K562 (cell line): Measurements from ENCODE around the gene TCF3. TPM values are rescaled to one million over a fixed set of nuclear protein-coding genes. Genes with fewer than 3 reads are reported as not detected.
A peak's percentile ranks its signal among the peaks of the same experiment; 100 is the strongest.

ENCODE experiments used
- BMI1 ChIP-seq: fragments of 150-350 bp; IDR thresholded peaks from 2 replicates; pipeline ENCODE4 v1.6.1; 2014; ENCODE audit warnings: low read length
- COPS2 ChIP-seq: fragments of 450-650 bp; conservative IDR thresholded peaks from 2 replicates; pipeline ENCODE4 v1.6.1; 2016; ENCODE audit warnings: mild to moderate bottlenecking, moderate library complexity
- DPF2 ChIP-seq: fragments of 450-650 bp; IDR thresholded peaks from 2 replicates; pipeline ENCODE4 v1.6.1; 2016
- E2F4 ChIP-seq: sonication (generic); formaldehyde crosslinking; IDR thresholded peaks from 2 replicates; pipeline ENCODE4 v1.8.0; 2022; ENCODE audit warnings: mild to moderate bottlenecking, low read depth, missing genetic modification reagents
- FOXM1 ChIP-seq, 2 experiments: fragments of 450-650 bp in 1 of 2; sonication (generic) in 1 of 2; formaldehyde crosslinking in 1 of 2; IDR thresholded peaks; 2 replicates each; pipeline versions ENCODE4 v1.6.1 to v1.9.0; 2017 to 2022; ENCODE audit warnings: low read depth in 2 of 2, mild to moderate bottlenecking in 2 of 2, missing genetic modification reagents in 1 of 2, moderate library complexity in 1 of 2
- GMEB1 ChIP-seq: fragments of 250-450 bp; sonication (Bioruptor Pico); IDR thresholded peaks from 2 replicates; pipeline ENCODE4 v1.4.0; 2020; ENCODE audit warnings: mild to moderate bottlenecking
- HIVEP1 ChIP-seq: fragments of 250-450 bp; sonication (Bioruptor Pico); IDR thresholded peaks from 2 replicates; pipeline ENCODE4 v1.4.0; 2020; ENCODE audit warnings: mild to moderate bottlenecking
- KAT7 ChIP-seq: sonication (generic); formaldehyde crosslinking; IDR thresholded peaks from 2 replicates; pipeline ENCODE4 v1.8.0; 2022; ENCODE audit warnings: missing genetic modification reagents, mild to moderate bottlenecking, borderline replicate concordance
- MNT ChIP-seq, 2 experiments: fragments of 450-650 bp; conservative IDR thresholded peaks; 2 replicates each; pipeline ENCODE4 v1.6.1; 2017; ENCODE audit warnings: mild to moderate bottlenecking in 2 of 2, moderate library complexity in 2 of 2
- NCOA6 ChIP-seq: fragments of 450-650 bp; IDR thresholded peaks from 2 replicates; pipeline ENCODE4 v1.6.1; 2017; ENCODE audit warnings: mild to moderate bottlenecking
- POLR2B ChIP-seq: fragments of 450-650 bp; IDR thresholded peaks from 2 replicates; pipeline ENCODE4 v1.6.1; 2018; ENCODE audit warnings: low read depth; ENCODE audit not compliant: partially characterized antibody
- RBFOX2 ChIP-seq: fragments of 200-400 bp; formaldehyde crosslinking; IDR thresholded peaks from 2 replicates; pipeline ENCODE4 v1.6.1; 2017; ENCODE audit warnings: low read depth, mild to moderate bottlenecking, low read length, moderate library complexity
- RBM39 ChIP-seq: fragments of 200-400 bp; formaldehyde crosslinking; optimal IDR thresholded peaks from 2 replicates; pipeline ENCODE3; 2018; ENCODE audit warnings: low read depth, low read length
- SMAD1 ChIP-seq: fragments of 150-350 bp; IDR thresholded peaks from 2 replicates; pipeline ENCODE4 v1.6.1; 2014; ENCODE audit warnings: low read length, low read depth; ENCODE audit not compliant: partially characterized antibody
- TARDBP ChIP-seq: fragments of 450-650 bp; IDR thresholded peaks from 2 replicates; pipeline ENCODE4 v1.6.1; 2016
- TCFL5 ChIP-seq: fragments of 250-450 bp; sonication (Bioruptor Pico); conservative IDR thresholded peaks from 2 replicates; pipeline ENCODE4 v1.6.1; 2021; ENCODE audit warnings: mild to moderate bottlenecking, moderate library complexity, matching md5 sums
- XRCC5 ChIP-seq: fragments of 200-400 bp; formaldehyde crosslinking; IDR thresholded peaks from 2 replicates; pipeline ENCODE4 v1.6.1; 2017; ENCODE audit warnings: low read depth, mild to moderate bottlenecking, low read length
- YY1 ChIP-seq, 3 experiments: IDR thresholded peaks; 2 replicates each; pipeline ENCODE4 v1.6.1; 2011; ENCODE audit warnings: low read length in 2 of 3, mild to moderate bottlenecking in 2 of 3, moderate library complexity in 2 of 3, borderline replicate concordance in 1 of 3, control low read depth in 1 of 3, low read depth in 1 of 3; ENCODE audit not compliant: insufficient read depth in 3 of 3, insufficient replicate concordance in 2 of 3, control insufficient read depth in 1 of 3, insufficient read length in 1 of 3; ENCODE audit errors: extremely low read depth in 1 of 3
- ZBTB34 ChIP-seq: fragments of 250-450 bp; sonication (Bioruptor Pico); IDR thresholded peaks from 2 replicates; pipeline ENCODE4 v1.8.0; 2021; ENCODE audit warnings: mild to moderate bottlenecking, moderate library complexity
- ZBTB7A ChIP-seq: IDR thresholded peaks from 2 replicates; pipeline ENCODE4 v1.6.1; 2011; ENCODE audit warnings: low read depth, mild to moderate bottlenecking, low read length, moderate library complexity, borderline replicate concordance; ENCODE audit not compliant: control insufficient read depth
- ZNF282 ChIP-seq: sonication (generic); formaldehyde crosslinking; IDR thresholded peaks from 2 replicates; pipeline ENCODE4 v1.8.1; 2023; ENCODE audit warnings: missing genetic modification reagents
- ZNF830 ChIP-seq: fragments of 250-450 bp; sonication (Bioruptor Pico); IDR thresholded peaks from 2 replicates; pipeline ENCODE4 v1.5.0; 2021; ENCODE audit warnings: mild to moderate bottlenecking
- polyA plus RNA-seq, 8 experiments: library from polyadenylated mRNA; depleted of rRNA in 4 of 8; stranded (reverse) in 5 of 8; unstranded in 3 of 8; fragments of >200 nt; fragmentation: Nextera tagmentation in 2 of 8; fragmentation: Illumina TruSeq in 1 of 8; extraction: Ambion mirVana in 2 of 8; extraction: Trizol in 1 of 8; gene quantifications; 2 replicates each; pipeline versions ENCODE4 v1.2.1 to v1.2.3, GENCODE V29; 2011 to 2014; ENCODE audit warnings: inconsistent platforms in 1 of 8, missing spikeins in 1 of 8
- total RNA-seq, 7 experiments: library from RNA; depleted of rRNA in 6 of 7; stranded (reverse); fragments of >200 nt in 6 of 7; fragmentation: Illumina TruSeq in 2 of 7; extraction: Trizol in 2 of 7; gene quantifications; 2 replicates each; pipeline versions ENCODE4 v1.2.1 to v1.2.3, GENCODE V29; 2011 to 2021; ENCODE audit warnings: low replicate concordance in 1 of 7

The TCF3 gene
- total and polyA plus RNA-seq, 9 of the 15 experiments (the other 6 are each of a cell fraction or from before 2014, with no cell fraction given): 5.6 to 259 (median 84.0) TPM

GRCh38 chr19:1568320-1569019, 83.9 kb downstream of the TCF3 start, which contains the start of gene MEX3D (continued):
- TF ChIP-seq SMAD1 (no peak), ZNF282 (CRISPR knock-in tag) (0 out of 2 replicates have a peak, but pooled peaks have one; percentile 89), ZBTB7A (no peak), RBFOX2 (peak; percentile 59), YY1 (IDR thresholded peaks at IDR 0.05; ENCODE audit: borderline replicate concordance in 1 of 3, control insufficient read depth in 1 of 3, extremely low read depth in 1 of 3, insufficient read depth in 3 of 3, insufficient read length in 1 of 3, insufficient replicate concordance in 2 of 3, low read depth in 1 of 3, low read length in 2 of 3) (peak in 2 of 3 experiments; percentile 25 to 32), ZBTB34 (no peak), HIVEP1 (CRISPR knock-in tag) (no peak), E2F4 (CRISPR knock-in tag) (peak; percentile 75; the same call in 1 of the 2 replicates), KAT7 (CRISPR knock-in tag) (0 out of 2 replicates have a peak, but pooled peaks have one; percentile 61), NCOA6 (no peak), RBM39 (no peak), COPS2 (no peak), POLR2B (no peak), TARDBP (no peak), XRCC5 (no peak), FOXM1 (IDR thresholded peaks at IDR 0.05; ENCODE audit: low read depth) (no peak), FOXM1 (CRISPR knock-in tag; IDR thresholded peaks at IDR 0.05; ENCODE audit: low read depth) (no peak; the same call in 1 of the 2 replicates), GMEB1 (CRISPR knock-in tag) (no peak), DPF2 (no peak), ZNF830 (CRISPR knock-in tag) (no peak), MNT (conservative IDR thresholded peaks at IDR 0.05) (peak in 1 of 2 experiments; percentile 75; a peak in 2 of 4 replicates), BMI1 (no peak), TCFL5 (CRISPR knock-in tag) (no peak)
